Keratinocyte (primary cell): ENCODE data around the gene DHH.

Experiments used
- CTCF ChIP-seq, 3 experiments: IDR thresholded peaks in 1 of 3; conservative IDR thresholded peaks in 1 of 3; optimal IDR thresholded peaks in 1 of 3; 2 replicates in 2 of 3; 3 replicates in 1 of 3; pipeline versions ENCODE3 to v1.5.1; 2011; ENCODE audit warnings: low read length in 3 of 3, mild to moderate bottlenecking in 3 of 3, moderate library complexity in 2 of 3, control low read depth in 1 of 3, inconsistent platforms in 1 of 3; ENCODE audit not compliant: insufficient read depth in 2 of 3; ENCODE audit errors: extremely low read depth in 1 of 3
- EZH2 ChIP-seq: IDR thresholded peaks from one replicate; pipeline ENCODE4 v1.6.1; 2012; ENCODE audit warnings: inconsistent platforms, mild to moderate bottlenecking, low read length, moderate library complexity

DNA sequence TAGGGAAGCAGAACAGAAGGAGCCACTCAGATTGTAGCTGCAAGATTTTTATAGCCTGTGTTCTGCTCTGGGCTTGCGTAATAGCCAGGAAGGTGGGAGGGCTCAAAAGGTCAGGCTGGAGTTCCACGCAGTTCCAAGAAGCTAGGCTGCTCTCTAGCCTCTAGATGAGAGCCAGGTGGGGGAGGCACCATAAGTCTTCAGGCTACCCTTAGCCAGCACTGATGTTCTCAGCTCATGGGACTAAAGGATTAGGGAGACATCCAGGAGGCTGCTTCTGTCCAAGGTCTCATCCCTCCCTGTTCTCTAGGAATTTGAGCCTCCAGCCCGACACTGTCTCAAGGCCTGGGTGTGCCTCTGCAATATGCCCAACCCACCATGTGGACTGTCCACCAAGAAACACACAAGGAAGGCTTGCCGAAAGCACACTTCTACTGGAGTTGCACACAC lies 14.4 kb upstream of the DHH start:
- no peak for TF ChIP-seq CTCF (optimal IDR thresholded peaks at IDR 0.05 in 1 of 3, IDR thresholded peaks at IDR 0.05 in 1 of 3, conservative IDR thresholded peaks at IDR 0.05 in 1 of 3; ENCODE audit: extremely low read depth in 1 of 3, insufficient read depth in 2 of 3, low read length in 3 of 3)
- no peak for TF ChIP-seq EZH2
